GM04503 (cell line): ENCODE data around the gene ABO.
"Not testable (repeated sequence)": the region's sequence is repeated elsewhere in the genome, so short reads cannot be mapped to it uniquely, and the experiment has no call there.

Experiments
- DNase-seq: peaks from one replicate; pipeline ENCODE4 v3.0.0-alpha.2; 2012; ENCODE audit warnings: low read depth

The ABO gene

DNA sequence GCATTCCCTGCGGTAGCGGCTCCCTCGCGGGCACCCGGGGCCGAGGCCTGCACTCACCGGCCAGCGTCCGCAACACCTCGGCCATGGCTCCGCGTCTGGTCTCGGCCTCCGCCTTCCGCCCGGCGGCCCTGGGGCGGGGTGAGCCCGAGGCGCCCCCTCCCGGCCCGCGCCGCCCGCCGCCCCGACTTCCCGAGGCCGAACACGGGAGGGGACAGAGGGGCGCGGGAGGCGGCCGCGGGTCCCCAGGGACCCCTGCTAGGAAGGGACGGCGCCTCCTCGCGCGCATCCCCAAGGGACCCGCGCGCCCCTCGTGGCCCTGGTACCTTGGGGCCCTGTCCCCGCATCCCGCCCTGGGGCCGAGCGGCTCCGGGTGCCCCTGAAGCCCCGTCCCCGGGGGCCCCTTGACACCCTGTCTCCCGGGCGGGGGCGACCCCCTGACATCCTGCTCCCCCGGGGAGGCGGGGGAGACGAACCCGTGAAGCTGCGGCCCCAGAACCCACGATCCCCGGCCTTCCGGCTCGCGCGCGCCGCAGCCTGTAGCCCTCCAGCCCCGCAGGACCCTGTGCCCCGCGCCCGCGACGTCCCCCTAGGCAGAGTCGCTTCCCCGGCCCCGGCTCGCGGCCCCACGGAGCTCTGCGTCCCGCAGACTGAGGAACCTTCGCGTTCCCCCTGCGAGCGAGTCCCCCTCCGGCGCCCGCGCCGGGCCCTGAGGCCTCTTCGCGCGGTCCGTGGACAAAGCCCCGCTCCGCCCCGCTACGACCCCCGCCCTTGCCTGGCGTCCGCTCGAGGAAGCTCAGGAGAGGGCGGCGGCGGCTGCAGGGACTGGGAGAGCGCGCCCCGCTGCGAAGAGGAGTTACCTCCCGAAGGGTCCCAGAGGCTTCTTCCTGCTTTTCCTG lies at the start of gene ABO:
Gene ABO, minus strand, starts transcription at position 97 of the 896 bp plus-strand sequence.
- DNase-seq = no peak

DNA sequence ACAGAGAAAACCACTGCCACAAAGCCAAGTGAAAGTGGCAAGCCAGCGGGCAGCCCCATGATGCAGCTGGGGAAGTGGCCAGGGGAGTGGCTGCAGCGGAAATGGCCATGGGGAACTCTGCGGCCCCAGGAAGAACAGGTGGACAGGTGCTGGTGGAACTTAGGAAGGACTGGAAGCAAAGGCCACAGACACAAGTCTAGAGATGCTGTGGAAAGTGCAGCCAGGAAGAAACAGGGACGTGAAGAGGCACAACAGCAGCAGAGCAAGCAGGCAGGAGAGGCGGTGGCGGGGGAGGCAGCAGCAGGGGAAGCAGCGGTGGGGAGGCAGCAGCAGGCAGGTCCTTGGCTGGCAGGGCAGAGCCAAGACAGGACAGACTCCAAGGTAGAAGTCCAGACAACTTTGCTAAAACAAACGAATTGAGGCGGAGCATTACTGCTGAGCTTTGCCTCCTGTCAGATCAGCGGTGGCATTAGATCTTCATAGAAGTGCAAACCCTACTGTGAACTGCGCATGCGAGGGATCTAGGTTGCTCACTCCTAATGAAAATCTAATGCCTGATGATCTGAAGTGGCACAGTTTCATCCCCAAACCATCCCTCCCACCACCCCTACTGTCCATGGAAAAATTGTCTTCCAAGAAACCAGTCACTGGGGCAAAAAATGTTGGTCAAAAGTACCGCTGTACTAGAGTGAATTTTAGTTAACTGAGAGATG lies 49.1 kb upstream of the ABO start:
- no peak for DNase-seq

- no peak for DNase-seq
These were observed 48.2 kb upstream of the ABO start for GRCh38 chr9:133323211-133323610.

DNA sequence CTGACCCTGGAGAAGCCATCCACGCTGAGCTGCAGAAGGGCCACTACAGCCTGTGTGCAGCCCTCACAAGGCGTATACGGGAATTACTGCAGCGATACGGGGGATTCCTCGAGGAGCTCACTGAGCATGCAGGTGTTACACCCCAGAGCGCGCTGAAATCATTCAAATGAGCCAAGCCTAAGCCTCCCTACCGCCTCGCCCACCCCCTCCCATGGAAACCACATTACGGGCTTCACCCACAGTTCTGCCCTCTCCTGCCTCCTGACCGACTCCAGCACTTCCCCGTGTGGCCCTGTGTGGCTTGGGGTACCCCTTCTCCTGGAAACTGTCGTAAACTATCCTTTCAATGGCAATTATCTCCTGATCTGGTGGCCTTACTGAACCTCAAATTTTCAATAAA lies 47.7 kb upstream of the ABO start:
- DNase-seq = no peak

- no peak for DNase-seq
These were observed 46.5 kb upstream of the ABO start for GRCh38 chr9:133321411-133321935.

DNA sequence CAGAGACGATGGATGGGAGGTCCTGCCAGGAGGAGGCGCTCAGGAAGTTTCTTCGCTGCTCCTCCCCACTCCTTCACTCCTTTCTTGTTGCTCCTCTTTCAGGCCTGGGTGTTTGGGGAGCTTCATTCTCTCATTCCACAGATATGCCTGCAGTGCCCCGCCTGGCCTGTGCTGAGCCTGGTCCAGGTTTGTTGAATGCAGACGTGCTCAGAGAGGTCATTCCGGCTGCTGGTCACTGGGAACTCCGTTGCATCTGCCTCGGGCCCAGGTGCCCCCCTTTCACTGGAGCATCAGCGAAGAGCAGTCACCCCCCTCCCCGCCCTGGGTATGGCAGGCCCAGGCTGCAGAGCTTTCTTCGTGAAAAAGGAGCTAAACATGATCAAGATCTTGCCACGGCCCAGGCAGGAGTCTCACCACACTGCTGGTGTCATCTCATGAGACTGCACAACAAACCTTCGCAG lies 45.5 kb upstream of the ABO start:
- DNase-seq = no peak

- DNase-seq = not testable (repeated sequence)
These were observed 42.5 kb upstream of the ABO start for GRCh38 chr9:133317551-133317950.

GRCh38 chr9:133315997-133316396 lies 41.0 kb upstream of the ABO start:
- DNase-seq = no peak

DNA sequence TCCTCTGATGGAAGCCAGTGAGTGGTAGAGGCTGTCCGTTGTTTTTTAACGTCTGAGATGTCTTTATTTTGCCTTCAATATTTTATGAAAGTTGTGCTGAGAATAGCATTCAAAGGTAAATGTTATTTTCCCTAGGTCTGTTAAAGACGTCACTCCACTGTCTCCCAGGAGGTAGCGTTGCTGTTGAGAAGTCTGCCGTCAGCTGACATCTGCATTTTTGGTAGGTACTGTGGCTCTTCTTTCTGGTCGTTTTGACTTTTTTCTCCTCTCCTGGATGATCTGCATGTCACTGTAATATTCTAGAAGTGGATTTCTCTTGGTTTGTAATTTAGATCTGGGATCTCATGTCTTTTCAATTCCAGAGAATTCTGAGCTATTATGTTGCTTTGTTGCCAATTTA lies 34.6 kb upstream of the ABO start:
- no peak for DNase-seq

- no peak for DNase-seq
These were observed 32.3 kb upstream of the ABO start for GRCh38 chr9:133307301-133307700.

- no peak for DNase-seq
These were observed 31.5 kb upstream of the ABO start for GRCh38 chr9:133306242-133307204.

DNA sequence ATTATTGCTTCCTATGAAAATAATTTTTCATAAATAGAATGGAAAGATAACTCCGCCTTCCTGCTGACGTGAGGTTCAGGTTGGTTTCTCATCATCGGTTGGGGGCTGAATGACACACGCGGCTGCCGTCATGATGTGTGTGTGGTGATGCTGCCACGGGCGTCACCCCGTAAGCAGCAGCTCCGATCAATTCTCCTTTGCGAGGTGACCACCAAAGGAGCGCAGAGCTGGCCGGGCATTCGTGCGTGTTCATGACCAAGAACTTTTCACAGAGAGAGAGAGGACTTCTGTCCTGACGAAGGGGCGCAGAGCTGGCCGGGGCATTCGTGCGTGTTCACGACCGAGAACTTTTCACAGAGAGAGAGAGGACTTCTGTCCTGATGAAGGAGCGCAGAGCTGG lies 30.7 kb upstream of the ABO start:
- no peak for DNase-seq

GRCh38 chr9:133304477-133305377 lies 29.7 kb upstream of the ABO start:
- no peak for DNase-seq

DNA sequence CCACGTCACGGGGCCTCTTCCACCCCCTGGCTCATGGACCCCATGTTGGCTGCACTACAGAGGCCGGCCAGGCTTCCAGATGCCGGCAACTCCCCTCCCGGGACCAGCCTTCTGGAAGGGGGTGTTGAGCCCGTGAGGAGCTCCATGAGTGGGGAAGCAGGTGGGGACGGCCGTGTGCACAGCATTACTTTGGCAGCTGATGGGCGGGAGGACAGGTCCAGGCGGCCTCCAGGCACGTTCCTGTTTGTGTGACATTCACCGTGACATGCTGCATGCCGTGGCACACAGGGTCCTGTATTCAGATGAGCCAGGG lies 29.1 kb upstream of the ABO start:
- no peak for DNase-seq

- DNase-seq = no peak
These were observed 28.5 kb upstream of the ABO start for GRCh38 chr9:133303266-133304157.

- no peak for DNase-seq
These were observed 26.5 kb upstream of the ABO start for GRCh38 chr9:133301253-133302230.

- DNase-seq = not testable (repeated sequence)
These were observed 25.0 kb upstream of the ABO start for GRCh38 chr9:133299996-133300395.

- DNase-seq = no peak
These were observed 19.3 kb upstream of the ABO start for GRCh38 chr9:133294257-133294656.
